Measurements from ENCODE around the gene MED31. TPM values are rescaled to one million over a fixed set of nuclear protein-coding genes. Genes with fewer than 3 reads are reported as not detected.

The MED31 gene
- total RNA-seq, 1 experiment from 2014 or later, result 41.4 TPM

DNA sequence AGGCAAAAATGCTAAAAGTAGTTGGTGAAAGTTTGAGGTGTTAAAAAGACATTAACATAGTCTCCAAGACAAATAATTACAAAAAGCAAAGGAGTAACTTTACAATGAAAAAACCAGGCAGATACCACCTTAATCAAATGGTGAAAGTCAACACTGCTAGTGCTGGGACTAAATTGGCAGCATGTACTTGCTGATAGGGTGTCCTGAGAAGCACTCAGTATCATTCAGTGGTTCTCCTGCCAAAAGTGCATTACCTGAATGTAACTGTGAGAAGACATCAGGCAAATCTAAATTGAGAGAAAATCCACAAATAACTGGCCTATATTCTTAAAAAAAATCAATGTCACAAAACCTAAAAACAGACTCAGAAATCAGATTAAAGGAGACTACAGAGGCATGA lies 18.9 kb downstream of the MED31 start:
- H3K79me2 ChIP-seq (ENCODE audit: low read depth), result peaks cover 7% of the 10 kb centered on the region; the same call in 1 of the 2 replicates
- no peaks in the 10 kb centered on the region for H3K4me1 ChIP-seq (replicated peaks; ENCODE audit: insufficient read depth)
- no peaks in the 10 kb centered on the region for H3K9me2 ChIP-seq (ENCODE audit: insufficient read depth)
- ChIA-PET CTCF (no interaction called here), POLR2A (ENCODE audit: unreplicated experiment) (no interaction called here)
- 0 out of 2 replicates have a peak, but pooled peaks cover 4% of the 10 kb centered on the region for H4K20me1 ChIP-seq (ENCODE audit: insufficient read depth)
- no peaks in the 10 kb centered on the region for H3K9me3 ChIP-seq (ENCODE audit: insufficient read depth, low read depth)
- BruUV-seq (replicated peaks), result no TSS peak
- intact Hi-C loops (cut with micrococcal nuclease; ENCODE audit: unreplicated experiment), result no loop called here
- H3K27me3 ChIP-seq (ENCODE audit: insufficient read depth, low read depth), result no peaks in the 10 kb centered on the region
- TF ChIP-seq, protein P1, sequence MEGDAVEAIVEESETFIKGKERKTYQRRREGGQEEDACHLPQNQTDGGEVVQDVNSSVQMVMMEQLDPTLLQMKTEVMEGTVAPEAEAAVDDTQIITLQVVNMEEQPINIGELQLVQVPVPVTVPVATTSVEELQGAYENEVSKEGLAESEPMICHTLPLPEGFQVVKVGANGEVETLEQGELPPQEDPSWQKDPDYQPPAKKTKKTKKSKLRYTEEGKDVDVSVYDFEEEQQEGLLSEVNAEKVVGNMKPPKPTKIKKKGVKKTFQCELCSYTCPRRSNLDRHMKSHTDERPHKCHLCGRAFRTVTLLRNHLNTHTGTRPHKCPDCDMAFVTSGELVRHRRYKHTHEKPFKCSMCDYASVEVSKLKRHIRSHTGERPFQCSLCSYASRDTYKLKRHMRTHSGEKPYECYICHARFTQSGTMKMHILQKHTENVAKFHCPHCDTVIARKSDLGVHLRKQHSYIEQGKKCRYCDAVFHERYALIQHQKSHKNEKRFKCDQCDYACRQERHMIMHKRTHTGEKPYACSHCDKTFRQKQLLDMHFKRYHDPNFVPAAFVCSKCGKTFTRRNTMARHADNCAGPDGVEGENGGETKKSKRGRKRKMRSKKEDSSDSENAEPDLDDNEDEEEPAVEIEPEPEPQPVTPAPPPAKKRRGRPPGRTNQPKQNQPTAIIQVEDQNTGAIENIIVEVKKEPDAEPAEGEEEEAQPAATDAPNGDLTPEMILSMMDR (conservative IDR thresholded peaks at IDR 0.05), result no peak
- no peak for TF ChIP-seq EZH2 (IDR thresholded peaks at IDR 0.05; ENCODE audit: low read depth)
- H3F3A ChIP-seq (ENCODE audit: insufficient read depth, low read depth), result no peaks in the 10 kb centered on the region; the same call in 1 of the 2 replicates
- H3K4me2 ChIP-seq, result no peak overlapping the region
- H3K27ac ChIP-seq, result no peak overlapping the region
- DNase-seq, result no peak
- no peak overlapping the region for H3K4me3 ChIP-seq
- H2AFZ ChIP-seq, result no peak overlapping the region
- peaks cover 53% of the 10 kb centered on the region for H3K36me3 ChIP-seq (ENCODE audit: low read depth)

DNA sequence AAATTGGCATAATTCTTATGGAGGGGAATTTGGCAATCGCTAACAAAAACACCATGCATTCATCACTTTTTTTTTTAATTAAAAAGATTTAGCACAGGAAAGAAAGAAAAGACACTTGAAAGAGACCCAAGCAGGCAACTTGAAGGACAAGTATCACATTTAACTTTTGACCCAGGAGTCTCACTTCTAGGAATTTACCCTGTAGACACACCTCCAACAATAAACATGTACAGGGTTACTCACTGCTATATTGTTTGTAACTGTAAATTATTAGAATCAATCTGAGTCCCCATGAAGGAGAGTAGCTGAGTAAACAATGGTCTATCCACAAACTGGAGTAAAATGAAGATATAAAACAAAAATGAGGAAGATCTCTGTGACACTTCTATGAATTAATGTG lies 21.0 kb downstream of the MED31 start:
- POLR2A ChIA-PET (ENCODE audit: unreplicated experiment), result no interaction called here
- intact Hi-C loops (cut with micrococcal nuclease; ENCODE audit: unreplicated experiment), result no loop called here
- no peak for DNase-seq
- 0 out of 2 replicates have a peak, but pooled peaks cover 4% of the 10 kb centered on the region for H3K79me2 ChIP-seq (ENCODE audit: low read depth)
- no peaks in the 10 kb centered on the region for H3K9me3 ChIP-seq (ENCODE audit: insufficient read depth, low read depth)
- H3K27ac ChIP-seq, result no peak overlapping the region
- no peaks in the 10 kb centered on the region for H3K27me3 ChIP-seq (ENCODE audit: insufficient read depth, low read depth)
- H3K4me1 ChIP-seq (replicated peaks; ENCODE audit: insufficient read depth), result no peaks in the 10 kb centered on the region
- no peak overlapping the region for H3K4me2 ChIP-seq
- BruUV-seq (replicated peaks), result no TSS peak
- TF ChIP-seq EZH2 (IDR thresholded peaks at IDR 0.05; ENCODE audit: low read depth), result no peak
- TF ChIP-seq, protein P1 (conservative IDR thresholded peaks at IDR 0.05), result no peak
- H3K4me3 ChIP-seq, result no peak overlapping the region
- peaks cover 70% of the 10 kb centered on the region for H3K36me3 ChIP-seq (ENCODE audit: low read depth)
- no peak overlapping the region for H2AFZ ChIP-seq
- no peaks in the 10 kb centered on the region; the same call in 1 of the 2 replicates for H3F3A ChIP-seq (ENCODE audit: insufficient read depth, low read depth)
- CTCF ChIA-PET, result no interaction called here
- no peaks in the 10 kb centered on the region for H3K9me2 ChIP-seq (ENCODE audit: insufficient read depth)
- H4K20me1 ChIP-seq (ENCODE audit: insufficient read depth), result peaks cover 11% of the 10 kb centered on the region

DNA sequence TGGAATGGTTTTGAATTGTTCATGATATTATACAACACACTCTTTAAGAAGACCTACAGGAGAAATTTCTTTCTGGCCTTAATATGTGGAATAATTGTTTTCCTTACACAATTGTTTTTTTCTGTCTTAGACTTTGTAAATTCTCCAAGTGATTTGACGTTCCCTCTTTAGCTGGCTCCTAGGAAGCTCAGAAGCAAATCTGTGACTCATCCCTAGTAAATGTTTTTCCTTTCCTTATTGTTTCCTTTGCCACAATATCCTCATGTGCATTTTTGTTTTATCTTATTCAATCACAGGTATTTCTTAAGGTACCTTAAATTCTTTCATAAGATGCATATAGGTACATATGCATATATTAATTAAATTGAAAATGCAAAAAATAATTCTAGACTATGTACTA lies 24.4 kb downstream of the MED31 start:
- POLR2A ChIA-PET (ENCODE audit: unreplicated experiment), result interaction anchor here (0.6 kb wide), 1 partner anchor 49 kb away, joined by 3 read pairs; no protein-coding TSS in a partner anchor
- TF ChIP-seq, protein P1 (conservative IDR thresholded peaks at IDR 0.05), result no peak
- BruUV-seq (replicated peaks), result no TSS peak
- H3K27me3 ChIP-seq (ENCODE audit: insufficient read depth, low read depth), result no peaks in the 10 kb centered on the region
- intact Hi-C loops (cut with micrococcal nuclease; ENCODE audit: unreplicated experiment), result loop anchor here (5.0 kb wide), 1 partner anchor 35 kb away; no protein-coding TSS in a partner anchor
- H4K20me1 ChIP-seq (ENCODE audit: insufficient read depth), result peaks cover 11% of the 10 kb centered on the region
- no peaks in the 10 kb centered on the region for H3K4me1 ChIP-seq (replicated peaks; ENCODE audit: insufficient read depth)
- no peak overlapping the region for H3K4me3 ChIP-seq
- H2AFZ ChIP-seq, result no peak overlapping the region
- 0 out of 2 replicates have a peak, but pooled peaks cover 4% of the 10 kb centered on the region for H3K79me2 ChIP-seq (ENCODE audit: low read depth)
- H3F3A ChIP-seq (ENCODE audit: insufficient read depth, low read depth), result no peaks in the 10 kb centered on the region; the same call in 1 of the 2 replicates
- CTCF ChIA-PET, result no interaction called here
- H3K4me2 ChIP-seq, result no peak overlapping the region
- DNase-seq, result no peak
- H3K27ac ChIP-seq, result no peak overlapping the region
- H3K36me3 ChIP-seq (ENCODE audit: low read depth), result peaks cover 63% of the 10 kb centered on the region
- no peaks in the 10 kb centered on the region for H3K9me3 ChIP-seq (ENCODE audit: insufficient read depth, low read depth)
- H3K9me2 ChIP-seq (ENCODE audit: insufficient read depth), result no peaks in the 10 kb centered on the region

All from PC-9 (cell line).